Measurements from ENCODE around the gene KCNN3.

- TF ChIP-seq POLR2A (IDR thresholded peaks at IDR 0.05) (no peak), CTCF (IDR thresholded peaks at IDR 0.05 in 4 of 5, conservative IDR thresholded peaks at IDR 0.05 in 1 of 5) (no peak)
Measured at GRCh38 chr1:154698320-154699096, 171.6 kb downstream of the KCNN3 start.
